Kidney glomerular epithelial cell (primary cell): ENCODE measurements around the gene ACTL6A.
A peak's percentile ranks its signal among the peaks of the same experiment; 100 is the strongest.
"Not testable (repeated sequence)": the region's sequence is repeated elsewhere in the genome, so short reads cannot be mapped to it uniquely, and the experiment has no call there.

Experiments
- DNase-seq: peaks from one replicate; lab custom pipeline; 2025; lab: John Stamatoyannopoulos, UW

The ACTL6A gene

DNA sequence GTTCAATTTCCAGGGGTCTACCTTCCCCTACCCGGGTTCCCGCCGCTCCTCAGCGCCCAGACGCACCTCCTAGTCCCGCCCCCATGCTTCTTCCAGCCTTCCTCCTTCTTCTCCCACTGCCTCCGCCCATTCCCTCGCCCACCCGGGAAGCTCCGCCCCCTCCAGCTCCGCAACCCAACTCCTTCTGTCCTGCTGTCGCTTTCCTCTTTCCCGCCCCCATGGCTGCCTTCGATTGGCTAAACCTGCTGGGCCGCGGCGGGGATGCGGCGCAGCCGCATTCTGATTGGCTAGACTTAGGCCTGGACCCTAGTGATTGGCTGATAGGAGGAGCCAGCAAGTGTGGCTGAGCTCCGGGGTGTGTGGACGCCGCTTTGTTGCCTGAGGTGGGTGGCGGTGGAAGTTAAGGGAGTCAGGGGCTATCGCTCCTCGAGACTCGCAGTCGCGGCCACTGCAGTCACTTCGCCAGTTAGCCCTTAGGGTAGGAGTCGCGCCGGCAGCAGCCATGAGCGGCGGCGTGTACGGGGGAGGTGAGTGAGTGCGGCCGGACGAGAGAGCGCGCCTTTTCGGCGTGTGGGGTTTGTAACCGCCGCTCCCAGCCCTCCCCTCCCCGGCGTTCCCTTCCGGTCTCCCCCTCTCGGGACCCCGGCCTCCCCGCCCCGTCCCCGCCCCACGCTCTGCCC, at the start of gene ACTL6A:
TSS of gene ACTL6A (plus strand) at position 336 of the 680 bp plus-strand sequence. CDS start at position 503, 167 bp downstream.
- peak; percentile 99 for DNase-seq

DNA sequence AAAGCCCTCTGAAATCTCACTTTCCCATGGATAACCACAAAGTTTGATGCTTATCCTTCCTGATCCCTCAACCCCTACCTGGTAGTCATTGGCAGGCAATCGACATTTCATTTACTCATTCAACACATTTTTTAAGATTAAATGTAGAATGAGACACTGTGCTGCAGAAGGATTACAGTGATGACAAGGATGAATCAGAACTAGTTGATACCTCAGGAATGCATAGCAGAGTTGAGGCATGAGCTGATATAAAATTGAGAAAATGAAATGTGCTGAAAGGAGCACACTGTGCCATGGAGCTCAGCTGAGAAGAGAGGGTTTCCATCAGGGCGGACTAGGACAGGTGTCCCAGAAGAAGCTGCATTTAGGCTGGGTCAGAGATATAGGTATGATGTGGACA, 48.9 kb upstream of the ACTL6A start:
- no peak for DNase-seq

DNA sequence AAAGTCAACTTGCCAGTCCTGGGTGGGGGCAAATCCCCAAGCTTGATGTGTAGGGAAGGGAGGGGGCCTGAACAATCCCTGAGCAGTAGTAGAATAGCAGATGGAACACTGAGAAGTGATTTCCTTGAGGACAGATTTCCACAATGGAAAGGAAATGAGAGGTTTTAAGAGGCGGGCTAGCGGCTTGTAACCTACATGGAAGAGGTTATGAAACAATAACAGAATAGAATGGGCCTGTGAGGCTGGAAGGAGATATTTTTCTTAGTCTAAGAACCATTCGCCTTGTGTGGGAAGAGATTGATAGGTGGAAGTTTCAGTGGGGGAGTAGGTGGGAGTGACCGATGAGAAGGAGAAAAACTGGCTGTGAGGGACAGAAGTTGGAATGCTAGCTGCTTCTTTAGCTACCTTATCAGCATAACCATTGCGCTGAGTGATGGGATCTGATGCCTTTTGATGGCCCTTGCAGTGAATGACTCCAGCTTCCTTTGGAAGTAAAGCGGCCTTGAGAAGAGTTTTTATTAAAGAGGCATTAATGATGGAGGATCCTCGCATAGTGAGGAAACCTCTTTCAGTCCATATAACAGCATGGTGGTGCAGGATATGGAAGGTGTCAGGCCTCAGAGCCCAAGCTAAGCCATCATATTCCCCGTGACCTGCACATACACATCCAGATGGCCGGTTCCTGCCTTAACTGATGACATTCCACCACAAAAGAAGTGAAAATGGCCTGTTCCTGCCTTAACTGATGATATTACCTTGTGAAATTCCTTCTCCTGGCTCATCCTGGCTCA, 46.1 kb upstream of the ACTL6A start:
- DNase-seq = not testable (repeated sequence)

DNA sequence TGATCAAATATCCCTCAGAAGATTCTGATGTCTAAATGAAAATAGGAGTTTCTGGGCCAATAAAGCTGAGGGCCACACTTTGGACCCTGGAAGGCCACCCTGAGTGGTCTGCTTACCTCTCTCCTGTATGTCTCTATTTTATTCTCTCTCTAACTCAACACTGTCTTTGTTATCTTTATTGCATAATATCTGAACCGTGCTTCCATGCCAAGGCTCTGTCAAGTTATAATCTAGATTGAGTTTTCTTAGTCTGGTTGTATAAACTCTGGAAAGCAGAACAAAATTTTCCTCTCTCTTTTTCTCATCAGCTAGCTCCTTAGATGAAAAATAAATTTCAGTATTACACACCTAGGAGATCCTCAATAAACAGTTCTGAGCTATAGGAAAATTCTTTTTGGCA, 36.2 kb upstream of the ACTL6A start:
- DNase-seq = no peak

DNA sequence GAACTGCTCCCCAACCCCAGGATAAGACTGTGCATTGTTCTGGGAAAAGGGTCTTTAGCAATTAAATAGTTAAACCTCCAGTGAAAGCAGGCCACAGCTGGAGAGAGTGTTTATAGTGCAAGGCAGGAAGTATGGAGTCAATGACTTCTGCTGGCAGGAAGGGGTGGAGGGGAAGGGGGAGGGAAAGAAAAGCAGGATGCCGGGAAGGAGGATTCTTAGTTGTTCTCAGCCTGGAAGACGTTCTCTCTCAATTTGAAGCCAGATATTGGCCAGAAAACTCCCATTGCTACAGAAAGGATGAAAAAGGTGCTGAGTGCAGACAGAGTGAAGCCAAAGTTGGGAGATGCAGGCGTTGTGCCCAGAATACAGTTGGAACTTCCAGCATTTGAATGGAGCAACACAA, 35.7 kb upstream of the ACTL6A start:
- peak; percentile 38 for DNase-seq

DNA sequence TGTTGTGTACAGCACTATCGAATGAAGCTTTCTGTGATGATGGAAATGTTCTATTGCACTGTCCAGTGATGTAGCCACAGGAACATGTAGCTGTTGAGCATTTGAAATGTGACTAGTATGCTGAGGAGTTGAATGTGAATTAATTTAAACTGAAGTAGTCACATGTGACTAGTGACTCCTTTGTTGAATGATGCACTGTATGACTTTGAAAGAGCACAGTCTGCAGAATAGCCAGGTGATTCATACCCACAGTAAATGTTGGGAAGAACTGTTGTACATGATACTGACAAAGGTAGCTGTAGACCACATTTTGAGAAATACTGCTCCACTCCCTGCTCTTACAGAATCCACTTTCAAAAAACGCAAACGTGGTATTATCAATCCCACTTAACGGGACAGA, 34.0 kb upstream of the ACTL6A start:
- peak; percentile 19 for DNase-seq

DNA sequence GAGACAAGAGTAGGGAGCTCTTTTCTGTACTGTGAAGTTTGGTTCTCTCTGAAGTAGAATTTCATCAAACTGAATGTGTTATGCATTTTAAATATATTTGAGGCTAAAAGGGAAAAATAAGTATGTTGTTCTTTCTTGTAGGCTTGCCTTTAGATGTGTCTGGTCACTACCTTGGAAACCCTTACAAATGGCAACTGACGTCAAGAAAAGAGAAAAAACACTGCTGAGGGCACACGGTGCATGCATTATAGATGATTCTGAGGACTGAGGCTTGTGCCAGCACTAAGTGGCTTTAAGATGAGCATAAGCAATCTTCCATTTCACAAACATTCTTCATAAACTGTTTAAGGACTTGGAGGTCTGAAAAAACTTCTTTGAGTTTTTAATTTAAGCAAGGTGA, 31.1 kb upstream of the ACTL6A start:
- no peak for DNase-seq

DNA sequence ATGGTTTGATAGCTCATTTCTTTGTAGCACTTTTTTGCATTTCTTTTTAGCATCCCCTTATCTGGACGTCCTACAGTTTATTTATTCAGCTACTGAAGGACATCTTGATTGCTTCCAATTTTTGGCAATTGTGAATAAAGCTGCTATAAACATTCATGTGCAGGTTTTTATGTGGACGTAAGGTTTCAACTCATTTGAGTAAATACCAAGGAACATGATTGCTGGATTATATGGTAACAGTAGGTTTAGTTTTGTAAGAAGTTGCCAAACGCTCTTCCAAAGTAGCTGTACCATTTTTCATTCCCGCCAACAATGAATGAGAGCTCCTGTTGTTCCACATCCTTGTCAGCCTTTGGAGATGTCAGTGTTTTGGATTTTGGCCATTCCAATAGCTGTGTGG, 29.5 kb upstream of the ACTL6A start:
- no peak for DNase-seq

DNA sequence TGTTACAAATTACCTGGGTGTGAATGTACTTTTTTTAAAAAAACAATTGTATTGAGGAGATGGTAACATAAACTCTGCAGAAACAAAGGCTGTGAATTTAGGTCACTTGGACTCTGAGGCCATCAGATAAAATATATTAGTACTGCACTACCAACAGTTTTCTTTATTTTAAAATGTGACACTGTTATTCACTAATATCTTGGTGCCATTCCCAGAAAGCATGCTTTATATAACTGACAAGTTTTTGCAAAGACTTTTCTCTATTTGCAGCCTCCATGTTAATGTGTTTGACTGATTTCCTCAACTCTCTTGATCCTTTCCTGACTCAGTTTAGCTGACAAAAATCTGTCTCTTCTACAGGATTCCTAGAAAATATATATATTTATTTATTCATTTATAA, 26.5 kb upstream of the ACTL6A start:
- DNase-seq = no peak

DNA sequence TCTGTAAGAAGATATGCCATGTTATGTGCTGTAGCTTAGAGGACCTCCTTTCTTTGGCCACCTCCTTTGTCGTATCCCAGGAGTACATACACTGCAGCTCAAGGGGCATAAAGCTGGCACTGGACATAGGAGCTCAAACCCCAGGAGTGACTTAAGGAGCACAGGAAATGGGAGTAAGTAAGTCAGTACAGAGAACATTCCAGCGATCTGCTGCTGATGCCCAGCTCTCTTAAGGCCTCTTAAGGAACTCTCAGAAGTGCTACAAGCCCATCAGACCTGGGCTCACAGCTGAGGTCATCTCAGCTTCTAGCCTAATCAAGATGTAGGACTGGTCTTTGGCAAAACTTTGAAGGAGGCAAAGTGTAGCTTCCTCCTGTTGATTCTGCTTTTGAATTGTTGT, 21.6 kb upstream of the ACTL6A start:
- no peak for DNase-seq

DNA sequence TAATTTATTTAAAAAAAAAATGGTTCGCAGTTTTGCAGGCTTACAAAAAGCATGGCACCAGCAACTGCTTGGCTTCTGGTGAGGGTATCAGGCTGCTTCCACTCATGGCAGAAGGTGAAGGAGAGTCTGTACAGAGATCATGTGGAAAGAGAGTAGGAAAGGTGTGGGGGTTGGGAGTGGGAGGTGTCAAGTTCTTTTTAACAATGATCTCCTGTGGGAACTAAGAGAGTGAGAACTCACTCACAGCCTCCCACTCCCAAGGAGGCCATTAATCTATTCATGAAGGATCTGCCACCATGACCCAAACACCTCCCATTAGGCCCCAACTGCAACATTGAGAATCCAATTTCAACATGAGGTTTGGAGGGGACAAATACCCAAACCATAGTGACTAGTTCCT, 21.1 kb upstream of the ACTL6A start:
- DNase-seq = no peak

DNA sequence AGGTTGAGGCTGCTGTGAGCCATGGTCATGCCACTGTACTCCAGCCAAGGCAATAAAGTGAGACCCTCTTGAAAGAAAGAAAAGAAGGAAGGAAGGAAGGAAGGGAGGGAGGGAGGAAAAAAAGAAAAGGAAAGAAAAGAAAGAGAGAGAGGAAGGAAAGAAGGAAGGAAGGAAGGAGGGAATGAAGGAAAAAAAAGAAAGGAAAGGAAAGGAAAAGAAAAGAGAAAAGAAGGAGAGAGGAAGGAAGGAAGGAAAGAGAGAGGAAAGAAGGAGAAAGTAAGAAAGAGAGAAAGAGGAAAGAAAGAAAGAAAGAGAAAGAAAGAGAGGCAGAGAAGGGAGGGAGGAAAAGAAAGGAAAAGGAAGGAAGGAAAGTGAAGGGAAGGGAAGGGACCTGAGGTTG, 20.4 kb upstream of the ACTL6A start:
- no peak for DNase-seq

DNA sequence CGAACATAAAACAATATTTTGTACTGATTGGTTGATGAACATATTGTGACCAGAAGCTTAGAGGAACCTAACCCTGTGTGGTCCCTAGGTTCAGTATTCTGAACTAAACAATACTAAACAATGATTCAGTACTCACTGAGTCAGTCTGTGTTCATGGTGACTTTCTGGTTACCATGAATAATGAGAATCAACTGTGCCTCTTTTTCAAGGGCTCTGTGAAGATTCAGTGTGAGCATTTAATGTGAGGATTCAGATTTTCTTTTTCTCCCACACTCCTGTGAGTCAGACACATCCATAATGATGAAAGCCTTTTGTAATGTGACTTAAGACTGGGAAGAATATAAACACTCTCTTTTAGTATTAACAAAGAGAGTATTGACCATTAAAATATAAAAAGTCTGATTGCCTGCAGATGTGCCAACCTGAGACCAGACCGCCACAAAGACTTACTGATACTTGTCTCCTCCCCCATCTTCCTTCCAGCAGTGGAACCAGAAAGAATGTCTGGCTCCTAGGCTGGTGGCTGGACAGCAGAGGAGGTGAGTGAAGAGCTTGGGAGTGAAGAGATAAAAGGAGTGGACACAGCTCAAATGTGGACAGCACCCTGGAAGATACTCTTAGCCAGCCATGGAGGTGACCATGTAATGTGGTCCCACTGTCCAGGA, 17.6 kb upstream of the ACTL6A start:
- DNase-seq = peak; percentile 23

DNA sequence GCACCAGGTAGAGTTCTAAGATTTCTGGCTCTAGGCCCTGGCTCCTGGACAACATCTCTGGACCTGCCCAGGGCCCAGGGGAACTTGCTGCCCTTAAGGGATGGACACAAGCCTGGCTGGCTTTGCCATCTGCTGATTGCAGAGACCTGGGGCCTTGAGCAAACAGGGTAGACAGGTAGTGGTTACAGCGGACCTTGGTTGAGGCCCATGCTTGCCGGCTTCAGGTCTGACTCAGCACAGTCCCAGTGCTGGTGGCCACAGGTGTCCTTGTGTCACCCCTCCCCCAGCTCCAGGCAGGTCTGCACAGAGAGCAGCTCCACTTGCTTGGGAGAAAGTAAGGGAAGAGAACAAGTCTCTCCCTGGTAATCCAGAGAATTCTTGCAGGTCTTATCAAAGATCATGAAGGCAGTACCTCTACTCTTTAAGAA, 15.9 kb upstream of the ACTL6A start:
- no peak for DNase-seq

DNA sequence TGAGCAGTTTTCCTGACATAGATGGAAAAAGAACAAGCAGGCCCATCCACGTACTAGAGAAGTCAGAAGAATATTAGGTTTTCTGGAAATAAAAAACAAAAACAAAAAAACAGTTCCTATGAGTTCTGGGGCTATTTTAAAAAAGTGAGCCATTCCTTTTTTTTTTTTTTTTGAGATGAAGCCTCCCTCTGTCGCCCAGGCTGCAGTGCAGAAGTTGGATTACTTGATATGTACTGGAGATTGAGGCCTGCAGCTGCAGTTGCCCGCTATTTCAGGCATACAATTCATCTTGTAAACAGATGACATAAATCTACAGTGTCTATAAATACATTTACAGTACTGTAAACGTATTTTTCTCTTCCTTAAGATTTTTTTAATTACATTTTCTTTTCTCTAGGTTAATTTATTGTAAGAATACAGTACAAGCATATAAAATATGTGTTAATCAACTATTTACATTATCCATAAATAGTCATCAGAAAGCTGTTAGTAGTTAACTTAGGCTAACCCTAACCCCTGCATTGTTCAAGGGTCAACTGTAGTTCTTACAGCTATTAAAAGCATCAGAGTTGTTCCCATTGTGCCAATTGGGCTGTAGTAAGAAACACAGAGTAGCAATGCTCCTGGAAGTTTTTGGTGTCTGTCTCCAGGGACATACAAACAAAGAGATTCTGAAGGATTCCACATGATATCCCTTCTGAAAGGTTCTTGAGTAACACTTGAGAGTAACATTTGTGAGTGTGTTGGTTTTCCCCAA, 11.2 kb upstream of the ACTL6A start:
- DNase-seq = no peak

DNA sequence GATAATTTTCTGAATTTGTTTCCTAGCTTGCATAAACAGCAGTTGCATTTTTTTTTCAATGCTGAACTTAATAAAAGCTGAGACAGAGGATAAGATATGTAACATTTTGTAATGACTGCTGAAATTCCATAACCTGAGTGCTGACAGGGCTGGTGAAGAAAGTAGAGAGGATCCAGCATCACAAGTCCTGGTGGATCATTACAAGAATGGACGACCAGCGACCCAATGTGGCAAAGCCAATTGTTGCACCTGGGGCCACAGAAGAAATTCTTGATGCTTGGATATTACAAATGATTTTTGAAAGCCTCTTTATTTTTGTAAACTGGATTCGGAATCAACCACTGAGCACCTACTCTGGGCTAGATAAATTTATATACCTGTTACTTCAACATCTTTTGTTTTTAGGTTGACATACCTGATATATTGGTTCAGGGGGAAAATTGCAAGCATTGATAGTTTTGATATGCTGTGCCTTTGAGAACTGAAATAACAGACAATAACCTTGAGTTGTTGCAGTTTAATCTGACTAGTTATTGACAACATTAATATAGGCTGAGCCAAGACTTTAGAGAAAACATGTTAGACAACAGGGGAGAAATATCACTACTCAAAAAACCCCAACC, 3.9 kb upstream of the ACTL6A start:
- peak; percentile 57 for DNase-seq

DNA sequence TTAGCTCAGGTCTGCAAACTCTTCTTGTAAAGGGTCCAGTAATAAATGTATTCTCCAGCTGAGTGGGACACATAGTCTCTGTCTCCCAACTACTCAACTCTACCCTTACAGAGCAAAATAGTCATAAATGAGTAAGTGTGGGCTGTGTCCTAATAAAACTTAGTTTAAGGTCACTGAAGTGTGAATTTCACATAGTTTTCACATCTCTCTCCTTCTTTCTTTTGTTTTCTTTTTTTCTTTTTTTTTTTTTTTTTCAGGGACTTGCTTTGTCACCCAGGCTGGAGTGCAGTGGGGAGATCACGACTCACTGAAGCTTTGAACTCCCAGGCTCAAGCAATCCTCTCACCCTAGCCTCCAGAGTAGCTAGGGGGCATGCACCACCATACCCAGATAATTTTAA, 1.9 kb upstream of the ACTL6A start:
- peak; percentile 40 for DNase-seq

DNA sequence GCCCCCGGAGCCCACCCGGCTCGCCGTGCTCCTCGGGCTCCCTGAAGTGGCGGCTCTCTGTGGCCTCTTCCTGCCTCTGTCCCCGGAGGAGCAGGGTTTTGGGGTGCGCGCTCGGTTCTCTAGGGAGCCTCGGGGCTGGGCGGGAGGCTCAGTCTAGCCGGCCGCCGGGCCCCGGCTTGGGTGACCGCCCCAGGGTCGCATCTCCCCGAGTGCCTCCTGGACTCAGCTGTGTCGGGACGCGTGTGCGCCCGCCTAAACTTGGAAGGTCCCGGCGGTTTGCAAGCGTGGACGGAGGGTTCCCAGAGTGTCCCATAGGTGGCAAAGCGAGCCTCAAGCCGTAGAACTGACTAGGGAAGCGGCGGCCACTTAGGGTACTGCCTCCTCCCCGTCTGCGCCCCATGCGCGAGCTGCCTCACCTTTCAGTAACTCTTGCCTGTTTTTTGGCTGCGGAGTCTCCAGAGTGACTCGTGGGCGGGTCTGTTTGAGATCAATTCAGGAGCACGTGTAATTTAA, 601 bp downstream of the ACTL6A start:
- DNase-seq = peak; percentile 67

DNA sequence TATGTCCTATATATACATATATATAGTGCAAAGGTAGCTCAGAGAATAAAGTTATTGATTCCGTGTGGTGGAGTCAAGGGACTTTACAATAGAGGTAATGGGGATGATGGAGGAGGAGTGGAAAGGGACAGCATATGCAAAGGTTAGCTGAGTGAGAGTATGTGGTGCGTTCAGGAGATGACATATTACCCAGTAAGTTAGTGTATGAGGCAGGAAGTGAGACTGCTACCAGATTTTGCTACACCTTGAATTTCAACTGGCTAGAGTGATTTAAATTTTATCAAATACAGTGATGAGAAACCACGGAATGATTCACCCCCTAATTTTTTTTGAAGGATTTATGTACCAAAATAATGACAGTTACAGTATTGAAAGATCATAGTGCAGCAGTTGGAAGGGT, 2.8 kb downstream of the ACTL6A start:
- no peak for DNase-seq

DNA sequence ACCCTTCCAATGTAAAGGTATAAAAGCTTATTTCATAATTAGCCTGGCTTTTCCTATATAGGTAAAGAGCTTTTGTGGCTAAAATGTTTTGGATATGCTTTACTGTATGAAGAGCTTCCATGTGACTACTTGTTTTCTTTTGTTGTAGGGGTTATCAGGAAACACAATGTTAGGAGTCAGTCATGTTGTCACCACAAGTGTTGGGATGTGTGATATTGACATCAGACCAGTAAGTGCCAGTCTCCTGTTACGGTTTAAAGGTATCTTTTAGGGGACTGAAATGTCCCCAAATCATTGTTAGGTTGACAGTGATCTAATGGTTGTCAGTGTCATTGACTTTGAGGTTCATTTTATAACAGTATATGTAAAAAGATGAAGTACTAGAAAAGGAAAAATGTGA, 18.3 kb downstream of the ACTL6A start:
- no peak for DNase-seq

DNA sequence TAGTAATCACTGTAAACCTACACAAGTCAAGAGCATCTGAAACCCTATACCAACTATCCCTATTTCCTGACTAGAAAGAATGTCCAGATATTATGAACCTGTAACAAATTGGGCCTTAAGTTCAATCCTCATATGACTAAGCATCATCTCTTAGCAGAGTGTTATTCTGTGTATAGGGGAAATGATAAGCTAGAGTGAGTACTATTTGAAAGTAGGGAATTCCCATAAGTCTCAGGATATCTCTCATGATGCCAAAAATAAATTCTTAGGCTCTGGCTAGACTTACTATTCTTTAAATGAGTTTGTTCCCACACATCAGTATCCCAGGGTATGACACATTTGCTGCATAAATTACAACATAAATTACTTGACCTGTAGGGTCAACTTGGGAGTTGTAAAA, 26.4 kb downstream of the ACTL6A start:
- DNase-seq = no peak

DNA sequence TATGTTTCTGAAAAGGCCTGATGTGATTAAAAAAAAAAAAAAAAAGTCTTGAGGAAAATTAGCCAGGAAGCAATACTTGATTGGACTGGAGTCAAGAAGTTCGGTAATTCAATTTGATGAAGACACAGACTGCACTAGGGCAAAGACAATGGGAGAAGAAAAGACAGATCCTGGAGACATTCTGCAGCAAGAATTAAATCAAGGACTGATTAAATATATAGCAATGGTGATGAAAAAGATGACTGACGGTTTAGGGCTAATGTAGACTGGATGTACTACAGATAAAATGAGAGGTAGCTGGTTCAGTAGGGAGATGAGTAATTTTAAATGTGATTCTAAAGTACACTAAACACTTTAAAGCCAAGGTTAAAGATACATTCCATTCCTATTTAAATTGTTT, 27.9 kb downstream of the ACTL6A start:
- DNase-seq = no peak
